ENCODE results near the gene UBL7. TPM values are rescaled to one million over a fixed set of nuclear protein-coding genes. Genes with fewer than 3 reads are reported as not detected.
A peak's percentile ranks its signal among the peaks of the same experiment; 100 is the strongest.

UBL7 gene
- polyA plus RNA-seq, 3 donors, result 43.4 to 103 (median 95.1) TPM

DNA sequence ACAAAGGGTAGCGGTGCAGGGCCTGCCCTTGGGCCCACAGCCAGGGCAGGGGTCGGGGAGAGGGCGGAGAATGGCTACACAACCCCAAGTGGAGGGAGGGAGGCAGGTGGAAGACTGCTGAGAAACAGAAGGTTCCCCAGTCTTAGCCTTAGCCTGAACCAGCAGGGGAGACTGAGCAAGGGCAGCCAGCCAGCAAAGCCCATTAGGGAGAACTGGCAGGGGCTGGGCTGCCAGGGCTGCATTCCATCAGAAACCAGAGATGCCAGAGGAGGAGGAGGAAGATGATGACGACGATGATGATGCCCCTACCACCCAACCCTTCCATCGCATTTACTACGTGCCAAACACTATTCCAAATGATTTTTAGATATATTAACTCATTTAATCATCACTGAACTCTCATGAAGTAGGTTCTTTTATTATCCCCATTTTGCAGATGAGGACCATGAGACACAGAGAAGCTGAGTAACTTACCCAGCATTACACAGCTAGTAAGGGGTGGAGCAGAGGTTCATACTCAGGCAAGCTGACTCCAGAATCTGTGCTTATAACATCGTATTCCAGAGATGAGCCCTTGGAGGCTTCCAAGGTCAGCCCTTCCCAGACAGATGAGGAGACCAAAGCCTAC is 35.9 kb downstream of the UBL7 start:
- Histone ChIP-seq H4K20me1 (ENCODE audit: insufficient read depth, low read length) (no peaks in the 10 kb centered on the region), H3K27ac (ENCODE audit: low read depth in 1 of 2, low read length in 2 of 2) (no peak overlapping the region), H2AFZ (ENCODE audit: insufficient read depth, low read depth, low read length, poor library complexity, severe bottlenecking) (no peak overlapping the region), H3K9me3 (replicated peaks in 1 of 2; ENCODE audit: control insufficient read depth in 1 of 2, insufficient read depth in 1 of 2, low read length in 2 of 2) (no peaks in the 10 kb centered on the region), H3K79me2 (ENCODE audit: insufficient read depth, low read length) (no peaks in the 10 kb centered on the region), H3K4me2 (replicated peaks; ENCODE audit: extremely low read depth, low read length, poor library complexity, severe bottlenecking) (no peak overlapping the region), H3K9ac (ENCODE audit: insufficient read depth, low read length, poor library complexity, severe bottlenecking) (no peak overlapping the region), H3K4me3 (replicated peaks in 1 of 3; ENCODE audit: low read depth in 2 of 3, low read length in 3 of 3) (no peak overlapping the region), H3K27me3 (ENCODE audit: control insufficient read depth in 2 of 2, insufficient read depth in 2 of 2, low read length in 2 of 2) (no peaks in the 10 kb centered on the region), H3K4me1 (ENCODE audit: control insufficient read depth in 1 of 2, insufficient read depth in 2 of 2, low read length in 2 of 2) (peaks cover 25 to 26% of the 10 kb centered on the region in 2 donors), H3K36me3 (replicated peaks in 1 of 2; ENCODE audit: control insufficient read depth in 1 of 2, insufficient read depth in 2 of 2, low read length in 2 of 2) (no peaks in the 10 kb centered on the region)
- Mint-ChIP-seq H3K4me3 (no peak overlapping the region), H3K27me3 (ENCODE audit: low read depth in 3 of 3) (peaks cover 3 to 8% (median 5%) of the 10 kb centered on the region in 3 donors), H3K9me3 (peaks cover 0 to 2% (median 0%) of the 10 kb centered on the region in 7 donors), H3K36me3 (no peaks in the 10 kb centered on the region), H3K27ac (peak overlapping the region in 1 of 7 donors; percentile 35), H3K4me1 (peaks cover 28% of the 10 kb centered on the region)
- TF ChIP-seq, protein P1, sequence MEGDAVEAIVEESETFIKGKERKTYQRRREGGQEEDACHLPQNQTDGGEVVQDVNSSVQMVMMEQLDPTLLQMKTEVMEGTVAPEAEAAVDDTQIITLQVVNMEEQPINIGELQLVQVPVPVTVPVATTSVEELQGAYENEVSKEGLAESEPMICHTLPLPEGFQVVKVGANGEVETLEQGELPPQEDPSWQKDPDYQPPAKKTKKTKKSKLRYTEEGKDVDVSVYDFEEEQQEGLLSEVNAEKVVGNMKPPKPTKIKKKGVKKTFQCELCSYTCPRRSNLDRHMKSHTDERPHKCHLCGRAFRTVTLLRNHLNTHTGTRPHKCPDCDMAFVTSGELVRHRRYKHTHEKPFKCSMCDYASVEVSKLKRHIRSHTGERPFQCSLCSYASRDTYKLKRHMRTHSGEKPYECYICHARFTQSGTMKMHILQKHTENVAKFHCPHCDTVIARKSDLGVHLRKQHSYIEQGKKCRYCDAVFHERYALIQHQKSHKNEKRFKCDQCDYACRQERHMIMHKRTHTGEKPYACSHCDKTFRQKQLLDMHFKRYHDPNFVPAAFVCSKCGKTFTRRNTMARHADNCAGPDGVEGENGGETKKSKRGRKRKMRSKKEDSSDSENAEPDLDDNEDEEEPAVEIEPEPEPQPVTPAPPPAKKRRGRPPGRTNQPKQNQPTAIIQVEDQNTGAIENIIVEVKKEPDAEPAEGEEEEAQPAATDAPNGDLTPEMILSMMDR (IDR thresholded peaks at IDR 0.05), result no peak
- WGBS (ENCODE audit: insufficient coverage), result 94% methylated on average over 4 of the region's 8 CpGs
- DNase-seq, result no peak
- intact Hi-C loops (cut with micrococcal nuclease), result no loop called here

DNA sequence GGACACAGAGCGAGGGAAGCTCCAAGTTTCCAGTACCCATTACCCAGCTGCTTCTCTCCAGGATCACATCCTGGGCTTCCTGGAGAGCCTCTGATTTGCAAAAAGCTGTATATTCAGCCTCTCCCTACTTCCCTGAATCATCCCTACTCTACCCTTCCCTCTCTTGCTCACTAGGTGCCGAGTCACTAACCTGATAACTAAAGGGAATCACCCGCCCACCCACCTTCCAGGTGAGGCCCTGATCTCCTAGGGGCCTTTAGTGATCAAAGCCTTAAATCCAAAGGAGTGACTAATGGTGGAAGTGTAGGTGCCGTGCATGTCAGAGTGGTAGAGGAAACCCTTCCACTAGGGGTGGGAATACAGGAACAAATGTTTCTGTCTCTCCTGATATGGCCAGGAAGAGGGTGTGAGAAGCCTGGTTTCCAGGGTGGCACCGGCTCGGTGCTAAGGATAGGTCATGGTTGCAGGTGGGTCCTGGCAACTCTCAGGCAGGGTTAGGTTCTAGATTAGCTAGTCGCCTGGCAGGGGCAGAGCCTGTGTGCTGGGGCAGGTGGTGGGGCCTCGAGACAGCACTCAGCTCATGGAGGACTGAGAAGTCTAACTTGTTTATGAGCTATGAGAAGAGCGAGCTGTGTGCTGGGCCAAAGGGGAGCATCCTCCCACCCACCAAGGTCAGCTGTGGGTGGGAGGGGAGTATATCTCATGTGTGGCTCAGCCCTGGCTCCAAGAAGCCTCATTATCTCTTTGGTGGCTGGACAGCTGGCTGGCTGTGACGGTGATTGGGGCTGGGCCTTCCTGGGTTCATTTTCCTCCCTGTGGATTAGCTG is 37.3 kb downstream of the UBL7 start:
- Histone ChIP-seq H3K27ac (ENCODE audit: low read depth in 1 of 2, low read length in 2 of 2) (no peak overlapping the region), H3K79me2 (ENCODE audit: insufficient read depth, low read length) (no peaks in the 10 kb centered on the region), H3K27me3 (ENCODE audit: control insufficient read depth in 2 of 2, insufficient read depth in 2 of 2, low read length in 2 of 2) (no peaks in the 10 kb centered on the region), H3K36me3 (replicated peaks in 1 of 2; ENCODE audit: control insufficient read depth in 1 of 2, insufficient read depth in 2 of 2, low read length in 2 of 2) (no peaks in the 10 kb centered on the region), H4K20me1 (ENCODE audit: insufficient read depth, low read length) (no peaks in the 10 kb centered on the region), H3K4me3 (replicated peaks in 1 of 3; ENCODE audit: low read depth in 2 of 3, low read length in 3 of 3) (no peak overlapping the region), H3K4me1 (ENCODE audit: control insufficient read depth in 1 of 2, insufficient read depth in 2 of 2, low read length in 2 of 2) (peaks cover 11 to 13% of the 10 kb centered on the region in 2 donors), H3K9me3 (replicated peaks in 1 of 2; ENCODE audit: control insufficient read depth in 1 of 2, insufficient read depth in 1 of 2, low read length in 2 of 2) (no peaks in the 10 kb centered on the region), H2AFZ (ENCODE audit: insufficient read depth, low read depth, low read length, poor library complexity, severe bottlenecking) (no peak overlapping the region), H3K9ac (ENCODE audit: insufficient read depth, low read length, poor library complexity, severe bottlenecking) (no peak overlapping the region), H3K4me2 (replicated peaks; ENCODE audit: extremely low read depth, low read length, poor library complexity, severe bottlenecking) (no peak overlapping the region)
- intact Hi-C loops (cut with micrococcal nuclease), result no loop called here
- DNase-seq, result no peak
- H3K27me3 Mint-ChIP-seq (ENCODE audit: low read depth in 3 of 3), result peaks cover 1 to 8% (median 5%) of the 10 kb centered on the region in 3 donors
- TF ChIP-seq, protein P1 (IDR thresholded peaks at IDR 0.05), result no peak
- peaks cover 14% of the 10 kb centered on the region for H3K4me1 Mint-ChIP-seq
- H3K36me3 Mint-ChIP-seq, result no peaks in the 10 kb centered on the region
- no peak overlapping the region for H3K4me3 Mint-ChIP-seq
- peaks cover 0 to 2% (median 0%) of the 10 kb centered on the region in 7 donors for H3K9me3 Mint-ChIP-seq
- no peak overlapping the region for H3K27ac Mint-ChIP-seq
- 89% methylated on average over 3 of the region's 10 CpGs for WGBS (ENCODE audit: insufficient coverage)
